Mucosa of gallbladder (tissue), 1 donor: Measurements from ENCODE around the gene NEDD8. TPM values are rescaled to one million over a fixed set of nuclear protein-coding genes. Genes with fewer than 3 reads are reported as not detected.

Source experiments
- DNase-seq: peaks from one replicate; pipeline ENCODE4 v3.0.0-alpha.2; 2020; ENCODE audit warnings: low spot score
- total RNA-seq: library from RNA; stranded (reverse); gene quantifications from one replicate; pipeline ENCODE4 v1.2.1, GENCODE V29; 2021
- donor health status: DM: no; HTN: no; CAD: no.

Gene NEDD8
- total RNA-seq, 1 donor from 2014 or later, result 121 TPM

- no peak for DNase-seq
Observed at GRCh38 chr14:24197056-24197450, 35.1 kb downstream of the NEDD8 start.

GRCh38 chr14:24196071-24197055 is 35.8 kb downstream of the NEDD8 start:
- no peak for DNase-seq

- peak; percentile 86 for DNase-seq
Observed at GRCh38 chr14:24195186-24196070, 36.7 kb downstream of the NEDD8 start, which contains the start of gene TM9SF1. TSS of gene TM9SF1 (minus strand) at chr14:24195441. CDS start at chr14:24195019, 422 bp downstream.

GRCh38 chr14:24194873-24195185 is 37.3 kb downstream of the NEDD8 start:
- DNase-seq, result no peak

- no peak for DNase-seq
Observed at GRCh38 chr14:24194186-24194872, 37.8 kb downstream of the NEDD8 start.

- no peak for DNase-seq
Observed at GRCh38 chr14:24192933-24193332, 39.2 kb downstream of the NEDD8 start.

- no peak for DNase-seq
Observed at GRCh38 chr14:24190416-24190815, 41.8 kb downstream of the NEDD8 start.

- DNase-seq, result no peak
Observed at GRCh38 chr14:24189460-24189859, 42.7 kb downstream of the NEDD8 start.

- DNase-seq, result no peak
Observed at GRCh38 chr14:24189059-24189375, 43.1 kb downstream of the NEDD8 start.

- DNase-seq, result peak; percentile 96
Observed at GRCh38 chr14:24188251-24189058, 43.7 kb downstream of the NEDD8 start, which contains the start of gene IPO4. TSS of gene IPO4 (minus strand) at chr14:24188816. CDS start at chr14:24188787, 29 bp downstream.

GRCh38 chr14:24187539-24187915 is 44.6 kb downstream of the NEDD8 start:
- DNase-seq, result no peak

GRCh38 chr14:24186831-24187538 is 45.2 kb downstream of the NEDD8 start:
- DNase-seq, result no peak

GRCh38 chr14:24185741-24186140 is 46.4 kb downstream of the NEDD8 start:
- DNase-seq, result no peak

- DNase-seq, result no peak
Observed at GRCh38 chr14:24185026-24185425, 47.1 kb downstream of the NEDD8 start.

- DNase-seq, result no peak
Observed at GRCh38 chr14:24184104-24184970, 47.8 kb downstream of the NEDD8 start.

- DNase-seq, result no peak
Observed at GRCh38 chr14:24183014-24183481, 49.1 kb downstream of the NEDD8 start.

GRCh38 chr14:24182110-24182882 is 49.9 kb downstream of the NEDD8 start:
- DNase-seq, result no peak

- no peak for DNase-seq
Observed at GRCh38 chr14:24181371-24182077, 50.6 kb downstream of the NEDD8 start.
